ENCODE data around the gene ANKRD36B.
"Not testable (repeated sequence)": the region's sequence is repeated elsewhere in the genome, so short reads cannot be mapped to it uniquely, and the experiment has no call there.

DNA sequence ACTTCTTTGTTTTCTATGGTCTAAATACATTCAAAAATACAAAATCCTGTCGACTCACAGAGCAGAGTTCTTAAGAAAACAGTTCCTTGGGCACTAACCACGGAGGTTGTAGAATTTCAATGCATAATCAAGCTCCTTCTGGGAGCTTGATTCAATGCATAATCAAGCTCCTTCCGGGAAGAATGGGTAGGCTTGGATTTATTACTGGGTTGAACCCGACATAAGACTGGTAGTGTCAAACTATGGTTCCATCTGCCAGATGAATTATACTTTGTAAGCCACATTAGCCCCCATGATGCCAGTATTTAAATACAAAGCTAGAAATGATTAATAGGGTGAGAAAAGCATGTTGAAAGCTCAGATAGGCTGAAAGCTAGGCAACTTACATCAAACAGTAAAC lies 94.0 kb downstream of the ANKRD36B start:
- TF ChIP-seq, protein P1, sequence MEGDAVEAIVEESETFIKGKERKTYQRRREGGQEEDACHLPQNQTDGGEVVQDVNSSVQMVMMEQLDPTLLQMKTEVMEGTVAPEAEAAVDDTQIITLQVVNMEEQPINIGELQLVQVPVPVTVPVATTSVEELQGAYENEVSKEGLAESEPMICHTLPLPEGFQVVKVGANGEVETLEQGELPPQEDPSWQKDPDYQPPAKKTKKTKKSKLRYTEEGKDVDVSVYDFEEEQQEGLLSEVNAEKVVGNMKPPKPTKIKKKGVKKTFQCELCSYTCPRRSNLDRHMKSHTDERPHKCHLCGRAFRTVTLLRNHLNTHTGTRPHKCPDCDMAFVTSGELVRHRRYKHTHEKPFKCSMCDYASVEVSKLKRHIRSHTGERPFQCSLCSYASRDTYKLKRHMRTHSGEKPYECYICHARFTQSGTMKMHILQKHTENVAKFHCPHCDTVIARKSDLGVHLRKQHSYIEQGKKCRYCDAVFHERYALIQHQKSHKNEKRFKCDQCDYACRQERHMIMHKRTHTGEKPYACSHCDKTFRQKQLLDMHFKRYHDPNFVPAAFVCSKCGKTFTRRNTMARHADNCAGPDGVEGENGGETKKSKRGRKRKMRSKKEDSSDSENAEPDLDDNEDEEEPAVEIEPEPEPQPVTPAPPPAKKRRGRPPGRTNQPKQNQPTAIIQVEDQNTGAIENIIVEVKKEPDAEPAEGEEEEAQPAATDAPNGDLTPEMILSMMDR (IDR thresholded peaks at IDR 0.05; ENCODE audit: insufficient read depth, low read length, poor library complexity, severe bottlenecking): not testable (repeated sequence)
- not testable (repeated sequence) for TF ChIP-seq EZH2phosphoT487 (conservative IDR thresholded peaks at IDR 0.05; ENCODE audit: low read length)

All from SU-DHL-6 (cell line).